ENCODE data around the gene SDK2.

SDK2 gene

DNA sequence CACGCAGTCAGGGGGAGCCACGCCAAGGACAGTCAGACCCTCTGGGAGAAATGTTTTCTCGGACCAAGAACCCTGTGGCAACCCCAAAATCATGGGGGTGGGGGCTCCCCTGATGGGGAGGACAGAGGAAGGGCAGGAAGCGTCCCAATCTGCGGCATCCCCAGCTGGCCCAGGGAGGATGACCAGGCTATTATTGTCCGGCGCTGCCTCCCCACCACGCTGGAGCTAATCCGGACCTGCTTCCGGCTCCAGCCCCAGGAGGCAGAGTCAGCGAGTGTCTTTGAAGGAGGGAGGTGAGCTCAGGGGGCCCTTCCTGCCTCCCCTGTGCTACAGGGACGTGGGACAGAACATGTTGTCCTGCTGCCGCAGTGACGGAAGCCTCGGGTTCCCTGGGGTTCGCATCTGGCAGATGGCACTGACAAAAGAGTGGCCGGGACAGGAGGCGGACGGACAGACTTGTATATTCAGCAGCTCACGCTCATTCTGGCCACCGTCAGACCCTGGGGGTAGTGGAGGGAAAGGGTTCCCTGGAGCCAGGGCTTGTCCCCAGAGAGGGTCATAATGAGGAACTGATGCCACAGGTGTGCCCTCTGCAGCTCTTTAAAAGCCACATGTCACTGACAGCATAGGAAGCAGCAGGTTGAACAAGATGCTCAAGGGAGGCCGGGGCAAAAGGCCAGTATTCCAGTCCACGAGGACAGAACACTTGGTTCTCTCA, 278.2 kb downstream of the SDK2 start:
- Histone ChIP-seq H3K4me1 (ENCODE audit: control insufficient read depth, insufficient read depth, low read length) (peaks cover 9% of the 10 kb centered on the region), H3K27me3 (ENCODE audit: control insufficient read depth, insufficient read depth, low read length) (no peaks in the 10 kb centered on the region), H3K9me3 (ENCODE audit: control insufficient read depth, low read length) (no peaks in the 10 kb centered on the region), H3K9ac (ENCODE audit: low read length) (no peak overlapping the region), H3K36me3 (ENCODE audit: control insufficient read depth, insufficient read depth, low read length) (no peaks in the 10 kb centered on the region), H3K4me3 (ENCODE audit: low read length) (no peak overlapping the region)

- no peak overlapping the region for H3K4me3 ChIP-seq (ENCODE audit: low read length)
- H3K36me3 ChIP-seq (ENCODE audit: control insufficient read depth, insufficient read depth, low read length): no peaks in the 10 kb centered on the region
- H3K9me3 ChIP-seq (ENCODE audit: control insufficient read depth, low read length): no peaks in the 10 kb centered on the region
- no peak overlapping the region for H3K9ac ChIP-seq (ENCODE audit: low read length)
- no peaks in the 10 kb centered on the region for H3K27me3 ChIP-seq (ENCODE audit: control insufficient read depth, insufficient read depth, low read length)
- peaks cover 9% of the 10 kb centered on the region for H3K4me1 ChIP-seq (ENCODE audit: control insufficient read depth, insufficient read depth, low read length)
Measured at GRCh38 chr17:73365301-73365874, 278.9 kb downstream of the SDK2 start.

- no peak overlapping the region for H3K4me3 ChIP-seq (ENCODE audit: low read length)
Measured at GRCh38 chr17:73364155-73364522, 280.1 kb downstream of the SDK2 start.

GRCh38 chr17:73363442-73364154, 280.6 kb downstream of the SDK2 start:
- Histone ChIP-seq H3K9ac (ENCODE audit: low read length) (no peak overlapping the region), H3K27me3 (ENCODE audit: control insufficient read depth, insufficient read depth, low read length) (no peaks in the 10 kb centered on the region), H3K4me3 (ENCODE audit: low read length) (no peak overlapping the region), H3K4me1 (ENCODE audit: control insufficient read depth, insufficient read depth, low read length) (peaks cover 13% of the 10 kb centered on the region), H3K9me3 (ENCODE audit: control insufficient read depth, low read length) (no peaks in the 10 kb centered on the region), H3K36me3 (ENCODE audit: control insufficient read depth, insufficient read depth, low read length) (no peaks in the 10 kb centered on the region)

More at GRCh38 chr17:73364155-73364522, 280.1 kb downstream of the SDK2 start:
- no peaks in the 10 kb centered on the region for H3K36me3 ChIP-seq (ENCODE audit: control insufficient read depth, insufficient read depth, low read length)
- no peaks in the 10 kb centered on the region for H3K9me3 ChIP-seq (ENCODE audit: control insufficient read depth, low read length)
- peaks cover 14% of the 10 kb centered on the region for H3K4me1 ChIP-seq (ENCODE audit: control insufficient read depth, insufficient read depth, low read length)
- no peaks in the 10 kb centered on the region for H3K27me3 ChIP-seq (ENCODE audit: control insufficient read depth, insufficient read depth, low read length)
- no peak overlapping the region for H3K9ac ChIP-seq (ENCODE audit: low read length)

- no peak overlapping the region for H3K9ac ChIP-seq (ENCODE audit: low read length)
Measured at GRCh38 chr17:73362697-73363096, 281.5 kb downstream of the SDK2 start.

GRCh38 chr17:73360961-73361761, 283.1 kb downstream of the SDK2 start:
- no peaks in the 10 kb centered on the region for H3K9me3 ChIP-seq (ENCODE audit: control insufficient read depth, low read length)
- no peak overlapping the region for H3K9ac ChIP-seq (ENCODE audit: low read length)
- no peaks in the 10 kb centered on the region for H3K27me3 ChIP-seq (ENCODE audit: control insufficient read depth, insufficient read depth, low read length)
- H3K36me3 ChIP-seq (ENCODE audit: control insufficient read depth, insufficient read depth, low read length): no peaks in the 10 kb centered on the region
- H3K4me1 ChIP-seq (ENCODE audit: control insufficient read depth, insufficient read depth, low read length): peaks cover 21% of the 10 kb centered on the region
- no peak overlapping the region for H3K4me3 ChIP-seq (ENCODE audit: low read length)

More at GRCh38 chr17:73362697-73363096, 281.5 kb downstream of the SDK2 start:
- no peaks in the 10 kb centered on the region for H3K9me3 ChIP-seq (ENCODE audit: control insufficient read depth, low read length)
- no peaks in the 10 kb centered on the region for H3K27me3 ChIP-seq (ENCODE audit: control insufficient read depth, insufficient read depth, low read length)
- H3K4me1 ChIP-seq (ENCODE audit: control insufficient read depth, insufficient read depth, low read length): peaks cover 13% of the 10 kb centered on the region
- no peak overlapping the region for H3K4me3 ChIP-seq (ENCODE audit: low read length)
- H3K36me3 ChIP-seq (ENCODE audit: control insufficient read depth, insufficient read depth, low read length): no peaks in the 10 kb centered on the region

GRCh38 chr17:73359987-73360410, 284.2 kb downstream of the SDK2 start:
- Histone ChIP-seq H3K4me1 (ENCODE audit: control insufficient read depth, insufficient read depth, low read length) (peaks cover 25% of the 10 kb centered on the region), H3K27me3 (ENCODE audit: control insufficient read depth, insufficient read depth, low read length) (no peaks in the 10 kb centered on the region), H3K9ac (ENCODE audit: low read length) (no peak overlapping the region), H3K9me3 (ENCODE audit: control insufficient read depth, low read length) (no peaks in the 10 kb centered on the region), H3K4me3 (ENCODE audit: low read length) (no peak overlapping the region), H3K36me3 (ENCODE audit: control insufficient read depth, insufficient read depth, low read length) (no peaks in the 10 kb centered on the region)

GRCh38 chr17:73359352-73359751, 284.9 kb downstream of the SDK2 start:
- H3K9ac ChIP-seq (ENCODE audit: low read length): no peak overlapping the region
- no peaks in the 10 kb centered on the region for H3K27me3 ChIP-seq (ENCODE audit: control insufficient read depth, insufficient read depth, low read length)
- H3K36me3 ChIP-seq (ENCODE audit: control insufficient read depth, insufficient read depth, low read length): no peaks in the 10 kb centered on the region
- H3K4me1 ChIP-seq (ENCODE audit: control insufficient read depth, insufficient read depth, low read length): peaks cover 25% of the 10 kb centered on the region
- no peaks in the 10 kb centered on the region for H3K9me3 ChIP-seq (ENCODE audit: control insufficient read depth, low read length)
- no peak overlapping the region for H3K4me3 ChIP-seq (ENCODE audit: low read length)

DNA sequence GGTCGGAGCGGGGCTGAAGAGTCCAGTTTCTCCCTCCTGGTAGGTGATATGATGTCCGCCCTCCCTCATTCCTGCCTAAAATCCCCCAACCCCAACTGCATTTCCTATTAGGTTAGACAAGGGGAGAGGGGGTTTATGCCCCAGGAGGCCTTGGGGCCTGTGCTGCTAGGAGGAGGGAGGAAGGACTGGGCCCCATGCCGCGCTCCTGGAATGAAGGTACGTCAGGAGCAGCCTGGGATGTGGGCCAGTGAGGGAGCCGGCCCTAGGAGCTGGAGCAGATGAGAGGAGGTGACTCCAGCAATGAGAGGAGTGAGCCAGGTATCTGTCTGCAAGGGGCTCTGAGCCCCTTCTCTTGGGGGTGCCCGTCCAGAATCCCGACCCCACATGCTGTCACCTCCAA, 285.6 kb downstream of the SDK2 start:
- Histone ChIP-seq H3K9me3 (ENCODE audit: control insufficient read depth, low read length) (no peaks in the 10 kb centered on the region), H3K36me3 (ENCODE audit: control insufficient read depth, insufficient read depth, low read length) (no peaks in the 10 kb centered on the region), H3K27me3 (ENCODE audit: control insufficient read depth, insufficient read depth, low read length) (no peaks in the 10 kb centered on the region), H3K4me1 (ENCODE audit: control insufficient read depth, insufficient read depth, low read length) (peaks cover 25% of the 10 kb centered on the region), H3K9ac (ENCODE audit: low read length) (no peak overlapping the region), H3K4me3 (ENCODE audit: low read length) (no peak overlapping the region)

- no peak overlapping the region for H3K9ac ChIP-seq (ENCODE audit: low read length)
- H3K27me3 ChIP-seq (ENCODE audit: control insufficient read depth, insufficient read depth, low read length): no peaks in the 10 kb centered on the region
- H3K36me3 ChIP-seq (ENCODE audit: control insufficient read depth, insufficient read depth, low read length): no peaks in the 10 kb centered on the region
- H3K4me1 ChIP-seq (ENCODE audit: control insufficient read depth, insufficient read depth, low read length): peaks cover 25% of the 10 kb centered on the region
- no peaks in the 10 kb centered on the region for H3K9me3 ChIP-seq (ENCODE audit: control insufficient read depth, low read length)
- H3K4me3 ChIP-seq (ENCODE audit: low read length): no peak overlapping the region
Measured at GRCh38 chr17:73357981-73358380, 286.3 kb downstream of the SDK2 start.

- H3K9me3 ChIP-seq (ENCODE audit: control insufficient read depth, low read length): no peaks in the 10 kb centered on the region
- peaks cover 25% of the 10 kb centered on the region for H3K4me1 ChIP-seq (ENCODE audit: control insufficient read depth, insufficient read depth, low read length)
- no peak overlapping the region for H3K9ac ChIP-seq (ENCODE audit: low read length)
- H3K36me3 ChIP-seq (ENCODE audit: control insufficient read depth, insufficient read depth, low read length): no peaks in the 10 kb centered on the region
- H3K27me3 ChIP-seq (ENCODE audit: control insufficient read depth, insufficient read depth, low read length): no peaks in the 10 kb centered on the region
- no peak overlapping the region for H3K4me3 ChIP-seq (ENCODE audit: low read length)
Measured at GRCh38 chr17:73357318-73357717, 286.9 kb downstream of the SDK2 start.

Data from mucosa of stomach (tissue), 1 donor.